Adrenal gland (tissue), 12 donors: Measurements from ENCODE around the gene ZDHHC14. TPM values are rescaled to one million over a fixed set of nuclear protein-coding genes. Genes with fewer than 3 reads are reported as not detected.
A peak's percentile ranks its signal among the peaks of the same experiment; 100 is the strongest.

ENCODE experiments used
- DNase-seq, 7 donors: peaks; one replicate each; pipeline ENCODE4 v3.0.0-alpha.2; 2019 to 2020
- H3K27ac ChIP-seq, 5 donors: fragments of 200-600 bp; sonication (generic) in 4 of 5; 1 replicate in 3 of 5; 2 replicates in 2 of 5; pipeline versions ENCODE4 v1.5.1 to v1.8.0; 2016 to 2020; ENCODE audit warnings: mild to moderate bottlenecking in 1 of 5
- H3K27me3 ChIP-seq: fragments of 200-600 bp; 2 replicates; pipeline ENCODE4 v1.8.0; 2021
- H3K36me3 ChIP-seq, 2 donors: fragments of 200-600 bp; replicated peaks in 1 of 2; 1 replicate in 1 of 2; 2 replicates in 1 of 2; pipeline versions ENCODE4 v1.5.1 to v1.8.0; 2018 to 2022
- H3K4me1 ChIP-seq, 2 donors: fragments of 200-600 bp; replicated peaks in 1 of 2; 1 replicate in 1 of 2; 2 replicates in 1 of 2; pipeline versions ENCODE4 v1.5.1 to v1.8.0; 2018 to 2021
- H3K4me3 ChIP-seq, 4 donors: fragments of 200-600 bp; sonication (generic) in 3 of 4; one replicate each; pipeline ENCODE4 v1.5.1; 2016 to 2018
- H3K9me3 ChIP-seq, 3 donors: fragments of 200-600 bp; sonication (generic) in 1 of 3; replicated peaks in 1 of 3; 1 replicate in 2 of 3; 2 replicates in 1 of 3; pipeline versions ENCODE4 v1.5.1 to v1.8.0; 2016 to 2021
- CTCF ChIP-seq, 6 experiments: fragments of 450-650 bp in 4 of 6; fragments of 200-600 bp in 2 of 6; sonication (generic) in 1 of 6; IDR thresholded peaks; 1 replicate in 5 of 6; 2 replicates in 1 of 6; pipeline versions ENCODE4 v1.5.1 to v1.8.0; 2016 to 2021; ENCODE audit warnings: antibody characterized with exemption in 6 of 6, mild to moderate bottlenecking in 2 of 6, moderate library complexity in 1 of 6
- POLR2A ChIP-seq, 2 donors: fragments of 450-650 bp; IDR thresholded peaks; one replicate each; pipeline ENCODE4 v1.6.1; 2017; ENCODE audit warnings: antibody characterized with exemption in 2 of 2, mild to moderate bottlenecking in 2 of 2, moderate library complexity in 1 of 2
- WGBS, 4 donors: extraction: QIAGEN DNeasy Blood & Tissue Kit in 2 of 4; methylation state at CpG; one replicate each; pipeline versions ENCODE4 v1.1.5 to v1.1.7; 2013 to 2017; 5-methylcytosine and 5-hydroxymethylcytosine counted together
- intact Hi-C, 2 donors: fragments of 100-400 bp; cut with DNase I; formaldehyde crosslinking; loops; one replicate each; pipeline versions ENCODE4 v1.14.1 to v1.15.0; 2022 to 2023
- polyA plus RNA-seq, 3 donors: library from polyadenylated mRNA; stranded (reverse); fragments of 200-250 nt in 2 of 3; fragments of 350-450 nt in 1 of 3; fragmentation: Illumina TruSeq in 1 of 3; extraction: RNeasy Lipid Tissue Mini Kit (QIAGEN cat#74804) in 1 of 3; gene quantifications; one replicate each; pipeline ENCODE4 v1.2.3, GENCODE V29; 2013 to 2014
- total RNA-seq, 9 donors: library from RNA; depleted of rRNA in 4 of 9; stranded (reverse); fragments of >200 nt in 4 of 9; fragments of 120-200 nt in 1 of 9; fragmentation: NEBNext Ultra II Directional in 1 of 9; extraction: Animal tissue kit (Norgen Biotek cat#: 25700) in 1 of 9; gene quantifications; one replicate each; pipeline versions ENCODE4 v1.1.0 to v1.2.4, GENCODE V29; 2013 to 2023
- donor health status: healthy with polysubstance abuse.
- donor health status: Bipolar disorder and iron deficiency.
- donor health status: DM: yes; HTN: yes; CAD: no.
- donor health status: DM: no; HTN: no; CAD: no.
- donor health status: DM: no; HTN: no; CAD: no.
- donor health status: DM: yes; HTN: yes; CAD: no.

Gene ZDHHC14
- total and polyA plus RNA-seq, 12 donors = 3.8 to 14.3 (median 8.8) TPM

- no peak overlapping the region for H3K4me3 ChIP-seq
- H3K4me1 ChIP-seq = peaks cover 0 to 9% of the 10 kb centered on the region in 2 donors
- no peaks in the 10 kb centered on the region for H3K9me3 ChIP-seq
- intact Hi-C loops = no loop called here
- no peaks in the 10 kb centered on the region for H3K36me3 ChIP-seq
- TF ChIP-seq CTCF (IDR thresholded peaks at IDR 0.05) (no peak), POLR2A (IDR thresholded peaks at IDR 0.05) (no peak)
- no peak overlapping the region for H3K27ac ChIP-seq
- peak in 1 of 7 donors; percentile 60 for DNase-seq
- no peaks in the 10 kb centered on the region for H3K27me3 ChIP-seq
- WGBS, 4 donors = 89 to 90% (median 90%) methylated on average over 17 to 23 of the region's 23 CpGs
Observed at GRCh38 chr6:157647261-157647915, 266.4 kb downstream of the ZDHHC14 start.

- Histone ChIP-seq H3K27ac (peak overlapping the region in 2 of 5 donors; percentile 42 to 44), H3K27me3 (no peaks in the 10 kb centered on the region), H3K36me3 (no peaks in the 10 kb centered on the region), H3K4me1 (peaks cover 0 to 9% of the 10 kb centered on the region in 2 donors), H3K4me3 (no peak overlapping the region), H3K9me3 (no peaks in the 10 kb centered on the region)
- TF ChIP-seq CTCF (IDR thresholded peaks at IDR 0.05) = no peak
- no peak for TF ChIP-seq POLR2A (IDR thresholded peaks at IDR 0.05)
- WGBS, 4 donors = 58 to 84% (median 81%) methylated on average over 3 to 5 of the region's 5 CpGs
- intact Hi-C loops = no loop called here
- peak in 4 of 7 donors; percentile 25 to 48 (median 46) for DNase-seq
Observed at GRCh38 chr6:157648561-157648960, 267.6 kb downstream of the ZDHHC14 start.

GRCh38 chr6:157649311-157650260 is 268.6 kb downstream of the ZDHHC14 start:
- Histone ChIP-seq H3K4me1 (peaks cover 0 to 9% of the 10 kb centered on the region in 2 donors), H3K36me3 (no peaks in the 10 kb centered on the region), H3K27me3 (no peaks in the 10 kb centered on the region), H3K4me3 (no peak overlapping the region), H3K9me3 (no peaks in the 10 kb centered on the region), H3K27ac (no peak overlapping the region)
- peak in 1 of 7 donors; percentile 18 for DNase-seq
- TF ChIP-seq POLR2A (IDR thresholded peaks at IDR 0.05) = no peak
- no peak for TF ChIP-seq CTCF (IDR thresholded peaks at IDR 0.05)
- 59 to 76% (median 67%) methylated on average over 19 to 25 of the region's 25 CpGs for WGBS, 4 donors
- intact Hi-C loops = loop anchor here in 1 of 2 donors (10.0 kb wide), 1 partner anchor 45 kb away; no protein-coding TSS in a partner anchor

- Histone ChIP-seq H3K4me3 (no peak overlapping the region), H3K4me1 (peaks cover 0 to 9% of the 10 kb centered on the region in 2 donors), H3K9me3 (no peaks in the 10 kb centered on the region), H3K27ac (no peak overlapping the region), H3K27me3 (no peaks in the 10 kb centered on the region), H3K36me3 (no peaks in the 10 kb centered on the region)
- TF ChIP-seq POLR2A (IDR thresholded peaks at IDR 0.05) (no peak), CTCF (IDR thresholded peaks at IDR 0.05) (no peak)
- 55 to 73% (median 63%) methylated on average over 12 of the region's 12 CpGs for whole genome bisulfite sequencing, 4 donors
- DNase-seq = peak in 3 of 7 donors; percentile 22 to 31 (median 30)
- intact Hi-C loops = loop anchor here in 1 of 2 donors (10.0 kb wide), 1 partner anchor 45 kb away; no protein-coding TSS in a partner anchor
Observed at GRCh38 chr6:157650261-157650640, 269.3 kb downstream of the ZDHHC14 start.
